Hepatocyte (in vitro differentiated cells): ENCODE measurements around the gene ANKRD13A. TPM values are rescaled to one million over a fixed set of nuclear protein-coding genes. Genes with fewer than 3 reads are reported as not detected.
"Not testable (repeated sequence)": the region's sequence is repeated elsewhere in the genome, so short reads cannot be mapped to it uniquely, and the experiment has no call there.

Source experiments
- DNase-seq: peaks from one replicate; pipeline ENCODE4 v3.0.0-alpha.2; 2016; ENCODE audit warnings: low spot score
- H2AFZ ChIP-seq: fragments of 200-600 bp; sonication (generic); 2 replicates; pipeline ENCODE4 v1.6.0; 2016; ENCODE audit warnings: antibody characterized with exemption, mild to moderate bottlenecking
- H3K27ac ChIP-seq: fragments of 200-600 bp; sonication (generic); 2 replicates; pipeline ENCODE4 v1.5.1; 2016; ENCODE audit warnings: mild to moderate bottlenecking
- H3K27me3 ChIP-seq: fragments of 200-600 bp; sonication (generic); 2 replicates; pipeline ENCODE4 v1.6.1; 2016
- H3K36me3 ChIP-seq: fragments of 200-600 bp; sonication (generic); replicated peaks from 2 replicates; pipeline ENCODE4 v1.5.1; 2016; ENCODE audit warnings: low read depth; ENCODE audit not compliant: insufficient read depth
- H3K4me1 ChIP-seq: fragments of 200-600 bp; sonication (generic); 2 replicates; pipeline ENCODE4 v1.5.1; 2016; ENCODE audit warnings: mild to moderate bottlenecking, moderate library complexity; ENCODE audit not compliant: insufficient read depth
- H3K4me2 ChIP-seq: fragments of 200-600 bp; sonication (generic); 2 replicates; pipeline ENCODE4 v1.6.0; 2016
- H3K4me3 ChIP-seq: fragments of 200-600 bp; sonication (generic); 2 replicates; pipeline ENCODE4 v1.5.1; 2016; ENCODE audit warnings: mild to moderate bottlenecking
- H3K79me2 ChIP-seq: fragments of 200-600 bp; sonication (generic); 2 replicates; pipeline ENCODE4 v1.6.0; 2017; ENCODE audit warnings: mild to moderate bottlenecking
- H3K9me2 ChIP-seq: fragments of 200-600 bp; sonication (generic); replicated peaks from 2 replicates; pipeline ENCODE4 v1.6.0; 2017; ENCODE audit warnings: mild to moderate bottlenecking; ENCODE audit not compliant: insufficient read depth
- H3K9me3 ChIP-seq: fragments of 200-600 bp; sonication (generic); 2 replicates; pipeline ENCODE4 v1.5.1; 2016; ENCODE audit warnings: low read depth, mild to moderate bottlenecking
- H4K20me1 ChIP-seq: fragments of 200-600 bp; sonication (generic); 2 replicates; pipeline ENCODE4 v1.6.0; 2016; ENCODE audit warnings: mild to moderate bottlenecking; ENCODE audit not compliant: insufficient read depth, poor library complexity, severe bottlenecking
- EZH2 ChIP-seq: fragments of 200-600 bp; sonication (generic); IDR thresholded peaks from 2 replicates; pipeline ENCODE4 v1.6.1; 2016; ENCODE audit warnings: antibody characterized with exemption, mild to moderate bottlenecking, borderline replicate concordance
- EZH2phosphoT487 ChIP-seq: fragments of 200-600 bp; sonication (generic); IDR thresholded peaks from one replicate; pipeline ENCODE4 v1.6.1; 2018; ENCODE audit warnings: antibody characterized with exemption, mild to moderate bottlenecking, low read depth, moderate library complexity; ENCODE audit not compliant: unreplicated experiment, severe bottlenecking
- WGBS: methylation state at CpG from one replicate; pipeline ENCODE4 v1.1.6; 2016; ENCODE audit warnings: low lambda C conversion rate; ENCODE audit errors: missing lambda C conversion rate; 5-methylcytosine and 5-hydroxymethylcytosine counted together
- polyA plus RNA-seq: library from polyadenylated mRNA; unstranded; fragments of >200 nt; fragmentation: Nextera tagmentation; extraction: Ambion mirVana; gene quantifications from 2 replicates; pipeline ENCODE4 v1.2.1, GENCODE V29; 2016
- total RNA-seq: library from RNA; depleted of rRNA; stranded (reverse); fragments of >200 nt; gene quantifications from 2 replicates; pipeline ENCODE4 v1.2.3, GENCODE V29; 2014
- TF ChIP-seq, protein P1 (sequence below): fragments of 200-600 bp; sonication (generic); IDR thresholded peaks from 2 replicates; pipeline ENCODE4 v1.5.1; 2016; ENCODE audit warnings: antibody characterized with exemption, mild to moderate bottlenecking; ENCODE audit not compliant: poor library complexity

ANKRD13A gene
- total and polyA plus RNA-seq, 2 experiments from 2014 or later = 13.2 to 55.3 TPM

DNA sequence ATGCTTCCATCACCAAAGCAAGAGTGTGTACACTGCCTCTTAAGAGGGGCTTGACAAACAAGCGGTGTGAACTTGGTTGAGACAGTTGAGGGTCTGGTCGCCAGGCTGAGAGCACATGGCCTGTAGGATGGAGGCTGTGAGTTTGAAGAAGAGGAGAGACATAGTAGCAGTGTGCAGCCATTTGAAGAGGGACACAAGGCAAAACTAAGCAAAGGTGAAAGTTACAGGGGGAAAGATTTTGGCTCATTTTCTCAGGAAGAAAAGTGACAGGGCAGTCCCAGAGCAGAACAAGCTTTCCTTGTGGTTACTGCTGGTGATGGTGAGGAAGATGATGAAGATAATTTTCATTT is 60.4 kb downstream of the ANKRD13A start:
- Histone ChIP-seq H2AFZ (no peak overlapping the region), H3K4me1 (no peaks in the 10 kb centered on the region), H4K20me1 (no peaks in the 10 kb centered on the region), H3K9me2 (no peaks in the 10 kb centered on the region), H3K27me3 (no peaks in the 10 kb centered on the region), H3K9me3 (no peaks in the 10 kb centered on the region), H3K4me2 (no peak overlapping the region), H3K79me2 (no peaks in the 10 kb centered on the region), H3K4me3 (no peak overlapping the region), H3K27ac (no peak overlapping the region), H3K36me3 (no peaks in the 10 kb centered on the region)
- no peak for TF ChIP-seq EZH2phosphoT487
- no peak for TF ChIP-seq EZH2
- TF ChIP-seq, protein P1, sequence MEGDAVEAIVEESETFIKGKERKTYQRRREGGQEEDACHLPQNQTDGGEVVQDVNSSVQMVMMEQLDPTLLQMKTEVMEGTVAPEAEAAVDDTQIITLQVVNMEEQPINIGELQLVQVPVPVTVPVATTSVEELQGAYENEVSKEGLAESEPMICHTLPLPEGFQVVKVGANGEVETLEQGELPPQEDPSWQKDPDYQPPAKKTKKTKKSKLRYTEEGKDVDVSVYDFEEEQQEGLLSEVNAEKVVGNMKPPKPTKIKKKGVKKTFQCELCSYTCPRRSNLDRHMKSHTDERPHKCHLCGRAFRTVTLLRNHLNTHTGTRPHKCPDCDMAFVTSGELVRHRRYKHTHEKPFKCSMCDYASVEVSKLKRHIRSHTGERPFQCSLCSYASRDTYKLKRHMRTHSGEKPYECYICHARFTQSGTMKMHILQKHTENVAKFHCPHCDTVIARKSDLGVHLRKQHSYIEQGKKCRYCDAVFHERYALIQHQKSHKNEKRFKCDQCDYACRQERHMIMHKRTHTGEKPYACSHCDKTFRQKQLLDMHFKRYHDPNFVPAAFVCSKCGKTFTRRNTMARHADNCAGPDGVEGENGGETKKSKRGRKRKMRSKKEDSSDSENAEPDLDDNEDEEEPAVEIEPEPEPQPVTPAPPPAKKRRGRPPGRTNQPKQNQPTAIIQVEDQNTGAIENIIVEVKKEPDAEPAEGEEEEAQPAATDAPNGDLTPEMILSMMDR = no peak
- 72% methylated on average over 2 of the region's 2 CpGs for WGBS
- no peak for DNase-seq

DNA sequence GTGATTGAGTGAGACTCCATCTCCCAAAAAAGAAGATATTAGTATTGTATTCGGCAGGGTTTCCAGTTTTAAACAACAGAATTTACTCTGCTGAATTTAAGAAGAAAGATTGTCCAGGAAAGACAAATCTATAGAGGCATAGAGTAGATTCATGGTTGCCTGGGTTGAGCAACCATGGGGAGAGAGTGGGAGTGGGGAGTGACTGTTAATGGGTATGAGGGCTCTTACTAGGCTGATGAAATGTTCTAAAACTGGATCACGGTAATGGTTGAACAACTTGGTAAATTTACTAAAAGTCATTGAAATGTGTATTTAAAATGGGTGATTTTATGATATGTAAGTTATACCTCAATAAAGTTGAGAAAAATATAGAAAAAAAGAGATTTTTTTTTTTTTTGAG is 63.0 kb downstream of the ANKRD13A start:
- no peak overlapping the region for H3K4me2 ChIP-seq
- no peaks in the 10 kb centered on the region for H3K4me1 ChIP-seq
- no peaks in the 10 kb centered on the region for H4K20me1 ChIP-seq
- TF ChIP-seq EZH2phosphoT487 (no peak), EZH2 (no peak)
- TF ChIP-seq, protein P1 = no peak
- H3K27me3 ChIP-seq = no peaks in the 10 kb centered on the region
- no peak overlapping the region for H3K27ac ChIP-seq
- no peak overlapping the region for H2AFZ ChIP-seq
- H3K4me3 ChIP-seq = no peak overlapping the region
- no peaks in the 10 kb centered on the region for H3K36me3 ChIP-seq
- 98% methylated on average over 2 of the region's 2 CpGs for WGBS
- H3K9me2 ChIP-seq = no peaks in the 10 kb centered on the region
- no peak for DNase-seq
- no peaks in the 10 kb centered on the region for H3K9me3 ChIP-seq
- no peaks in the 10 kb centered on the region for H3K79me2 ChIP-seq

DNA sequence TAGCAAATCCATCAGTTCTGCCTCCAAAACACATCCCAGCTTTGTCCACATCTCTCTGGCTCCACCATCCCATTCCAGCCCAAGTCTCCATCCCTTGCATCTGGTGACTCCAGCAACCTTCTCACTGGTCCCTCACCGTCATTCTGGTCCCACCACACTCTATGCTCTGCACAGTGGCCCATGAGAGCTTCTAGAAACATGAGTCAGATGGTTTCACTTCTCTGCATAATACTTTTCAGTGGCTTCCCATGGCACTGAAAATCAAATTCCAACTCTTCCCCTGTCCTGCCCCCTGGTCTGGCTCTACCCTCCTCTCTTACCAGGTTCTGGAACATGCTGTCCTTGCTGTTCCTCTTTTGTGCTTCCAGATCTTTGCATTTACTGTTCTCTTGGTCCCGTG is 66.3 kb downstream of the ANKRD13A start:
- Histone ChIP-seq H2AFZ (no peak overlapping the region), H3K4me3 (no peak overlapping the region), H3K27me3 (no peaks in the 10 kb centered on the region), H3K9me3 (no peaks in the 10 kb centered on the region), H3K27ac (no peak overlapping the region), H3K79me2 (no peaks in the 10 kb centered on the region), H3K4me1 (no peaks in the 10 kb centered on the region), H3K4me2 (no peak overlapping the region), H3K36me3 (no peaks in the 10 kb centered on the region), H3K9me2 (no peaks in the 10 kb centered on the region), H4K20me1 (no peaks in the 10 kb centered on the region)
- no peak for DNase-seq
- WGBS = 95% methylated on average over 2 of the region's 2 CpGs
- TF ChIP-seq EZH2phosphoT487 (no peak), EZH2 (no peak)
- TF ChIP-seq, protein P1 = no peak

DNA sequence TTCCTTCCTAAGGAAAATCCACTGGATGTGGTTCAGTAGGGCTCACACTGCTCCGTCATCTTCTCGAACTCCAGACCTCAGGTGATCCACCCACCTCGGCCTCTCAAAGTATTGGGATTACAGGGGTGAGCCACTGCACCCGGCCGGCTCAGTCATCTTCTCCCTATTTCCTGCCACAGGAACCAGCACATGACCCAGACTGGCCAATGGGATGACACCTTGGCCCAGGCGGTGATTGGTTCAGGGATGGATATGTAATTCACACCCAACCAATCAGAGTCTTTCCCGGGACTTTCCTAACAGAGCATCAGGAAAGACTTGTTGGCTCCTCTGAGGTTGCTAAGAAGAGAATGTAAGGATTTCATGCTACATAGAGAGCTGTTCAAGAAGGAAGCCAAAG is 68.3 kb downstream of the ANKRD13A start:
- Histone ChIP-seq H3K9me2 (no peaks in the 10 kb centered on the region), H3K9me3 (no peaks in the 10 kb centered on the region), H3K79me2 (no peaks in the 10 kb centered on the region), H3K27me3 (no peaks in the 10 kb centered on the region), H4K20me1 (no peaks in the 10 kb centered on the region), H3K4me3 (no peak overlapping the region), H3K4me1 (no peaks in the 10 kb centered on the region), H3K36me3 (no peaks in the 10 kb centered on the region), H3K27ac (no peak overlapping the region), H2AFZ (no peak overlapping the region), H3K4me2 (no peak overlapping the region)
- no peak for DNase-seq
- TF ChIP-seq, protein P1 = no peak
- TF ChIP-seq EZH2 (no peak), EZH2phosphoT487 (no peak)
- WGBS = 94% methylated on average over 7 of the region's 7 CpGs

DNA sequence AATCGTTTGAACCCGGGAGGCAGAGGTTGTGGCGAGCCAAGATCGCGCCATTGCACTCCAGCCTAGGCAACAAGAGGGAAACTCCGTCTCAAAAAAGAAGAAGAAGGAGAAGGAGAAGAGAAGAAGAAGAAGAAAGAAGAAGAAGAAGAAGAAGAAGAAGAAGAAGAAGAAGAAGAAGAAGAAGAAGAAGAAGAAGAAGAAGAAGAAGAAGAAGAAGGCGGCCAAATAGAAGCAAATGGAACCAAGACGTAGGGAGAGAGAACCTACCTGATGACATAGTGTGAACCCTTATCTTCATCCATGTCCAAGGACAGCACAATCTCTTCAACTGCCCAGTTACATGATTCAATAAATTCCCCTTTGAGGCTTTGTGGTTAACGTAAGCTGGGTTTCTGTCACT is 68.9 kb downstream of the ANKRD13A start:
- not testable (repeated sequence) for H3K9me2 ChIP-seq
- 91% methylated on average over 9 of the region's 9 CpGs for WGBS

More for the DNA sequence above, 68.9 kb downstream of the ANKRD13A start:
- H2AFZ ChIP-seq, H3K4me2 ChIP-seq, H3K36me3 ChIP-seq, H3K27ac ChIP-seq, H3K4me3 ChIP-seq, DNase-seq, H3K27me3 ChIP-seq, H4K20me1 ChIP-seq, H3K79me2 ChIP-seq, H3K9me3 ChIP-seq, H3K4me1 ChIP-seq: not testable (repeated sequence)
